Ectodermal cell (in vitro differentiated cells): ENCODE results near the gene SEZ6.
"Not testable (repeated sequence)": the region's sequence is repeated elsewhere in the genome, so short reads cannot be mapped to it uniquely, and the experiment has no call there.

ENCODE experiments used
- H3K27ac ChIP-seq: 2 replicates; pipeline ENCODE4 v1.7.0; 2013; ENCODE audit warnings: mild to moderate bottlenecking, low read depth, low read length; ENCODE audit not compliant: insufficient read depth, poor library complexity, severe bottlenecking
- H3K27me3 ChIP-seq: 2 replicates; pipeline ENCODE4 v1.7.0; 2013; ENCODE audit warnings: mild to moderate bottlenecking, low read length; ENCODE audit not compliant: insufficient read depth, control insufficient read depth, poor library complexity, severe bottlenecking
- H3K36me3 ChIP-seq: one replicate; pipeline ENCODE4 v1.7.0; 2013; ENCODE audit warnings: low read length; ENCODE audit not compliant: control insufficient read depth, insufficient read depth
- H3K4me1 ChIP-seq: one replicate; pipeline ENCODE4 v1.7.0; 2013; ENCODE audit warnings: low read length; ENCODE audit not compliant: control insufficient read depth, insufficient read depth
- H3K4me3 ChIP-seq: 2 replicates; pipeline ENCODE4 v1.7.0; 2013; ENCODE audit warnings: low read depth, low read length, control low read depth; ENCODE audit not compliant: insufficient read depth
- H3K9me3 ChIP-seq: 2 replicates; pipeline ENCODE4 v1.7.0; 2013; ENCODE audit warnings: mild to moderate bottlenecking, low read length, moderate library complexity; ENCODE audit not compliant: control insufficient read depth
- WGBS, 2 experiments: methylation state at CpG; one replicate each; pipeline ENCODE4 v1.1.7; 2013; ENCODE audit warnings: missing lambda C conversion rate in 2 of 2; 5-methylcytosine and 5-hydroxymethylcytosine counted together

The SEZ6 gene

GRCh38 chr17:28935744-28936460, 69.9 kb downstream of the SEZ6 start:
- Histone ChIP-seq H3K27ac (no peak overlapping the region), H3K4me3 (no peak overlapping the region), H3K4me1 (peaks cover 46% of the 10 kb centered on the region), H3K27me3 (no peaks in the 10 kb centered on the region), H3K36me3 (no peaks in the 10 kb centered on the region), H3K9me3 (no peaks in the 10 kb centered on the region)
- 87 to 93% methylated on average over 7 to 8 of the region's 8 CpGs for WGBS, 2 experiments

- H3K4me3 ChIP-seq, H3K9me3 ChIP-seq, H3K36me3 ChIP-seq, H3K27ac ChIP-seq, H3K27me3 ChIP-seq: not testable (repeated sequence)
- peaks cover 32% of the 10 kb centered on the region for H3K4me1 ChIP-seq
- WGBS, 2 experiments: 93 to 95% methylated on average over 8 of the region's 8 CpGs
Measured at GRCh38 chr17:28934508-28934907, 71.3 kb downstream of the SEZ6 start.

- H3K27ac ChIP-seq: no peak overlapping the region
- peaks cover 5% of the 10 kb centered on the region for H3K36me3 ChIP-seq
- H3K27me3 ChIP-seq: no peaks in the 10 kb centered on the region
- H3K4me1 ChIP-seq: no peaks in the 10 kb centered on the region
- H3K9me3 ChIP-seq: no peaks in the 10 kb centered on the region
- WGBS, 2 experiments: 95 to 96% methylated on average over 2 of the region's 2 CpGs
- no peak overlapping the region for H3K4me3 ChIP-seq
Measured at GRCh38 chr17:28929787-28930186, 76.0 kb downstream of the SEZ6 start.

GRCh38 chr17:28928061-28928460, 77.8 kb downstream of the SEZ6 start:
- Histone ChIP-seq H3K4me3 (no peak overlapping the region), H3K4me1 (no peaks in the 10 kb centered on the region), H3K27ac (no peak overlapping the region), H3K27me3 (no peaks in the 10 kb centered on the region), H3K36me3 (peaks cover 13% of the 10 kb centered on the region), H3K9me3 (no peaks in the 10 kb centered on the region)
- 94 to 99% methylated on average over 2 of the region's 2 CpGs for WGBS, 2 experiments

- Histone ChIP-seq H3K27me3 (no peaks in the 10 kb centered on the region), H3K27ac (no peak overlapping the region), H3K9me3 (no peaks in the 10 kb centered on the region), H3K4me1 (no peaks in the 10 kb centered on the region), H3K4me3 (no peak overlapping the region), H3K36me3 (peaks cover 22% of the 10 kb centered on the region)
- WGBS, 2 experiments: 93 to 96% methylated on average over 4 of the region's 4 CpGs
Measured at GRCh38 chr17:28926786-28927185, 79.0 kb downstream of the SEZ6 start.

- Histone ChIP-seq H3K4me1 (no peaks in the 10 kb centered on the region), H3K27me3 (no peaks in the 10 kb centered on the region), H3K4me3 (no peak overlapping the region), H3K27ac (no peak overlapping the region), H3K36me3 (peaks cover 26% of the 10 kb centered on the region), H3K9me3 (no peaks in the 10 kb centered on the region)
- WGBS, 2 experiments: 94 to 98% methylated on average over 2 of the region's 2 CpGs
Measured at GRCh38 chr17:28926366-28926765, 79.5 kb downstream of the SEZ6 start.

- Histone ChIP-seq H3K4me3 (no peak overlapping the region), H3K27ac (no peak overlapping the region), H3K36me3 (peaks cover 30% of the 10 kb centered on the region), H3K9me3 (no peaks in the 10 kb centered on the region), H3K4me1 (no peaks in the 10 kb centered on the region), H3K27me3 (no peaks in the 10 kb centered on the region)
- WGBS, 2 experiments: 92 to 96% methylated on average over 2 of the region's 2 CpGs
Measured at GRCh38 chr17:28925912-28926365, 79.9 kb downstream of the SEZ6 start.

GRCh38 chr17:28920201-28920600, 85.6 kb downstream of the SEZ6 start:
- no peaks in the 10 kb centered on the region for H3K9me3 ChIP-seq
- H3K36me3 ChIP-seq: peaks cover 75% of the 10 kb centered on the region
- H3K4me3 ChIP-seq: no peak overlapping the region
- H3K4me1 ChIP-seq: no peaks in the 10 kb centered on the region
- no peak overlapping the region for H3K27ac ChIP-seq
- H3K27me3 ChIP-seq: no peaks in the 10 kb centered on the region

- H3K9me3 ChIP-seq: no peaks in the 10 kb centered on the region
- H3K27ac ChIP-seq: no peak overlapping the region
- no peaks in the 10 kb centered on the region for H3K4me1 ChIP-seq
- H3K36me3 ChIP-seq: peaks cover 75% of the 10 kb centered on the region
- 91 to 95% methylated on average over 2 of the region's 2 CpGs for WGBS, 2 experiments
- H3K27me3 ChIP-seq: no peaks in the 10 kb centered on the region
- H3K4me3 ChIP-seq: no peak overlapping the region
Measured at GRCh38 chr17:28918295-28918694, 87.5 kb downstream of the SEZ6 start.

GRCh38 chr17:28917465-28917864, 88.4 kb downstream of the SEZ6 start:
- no peaks in the 10 kb centered on the region for H3K4me1 ChIP-seq
- peaks cover 80% of the 10 kb centered on the region for H3K36me3 ChIP-seq
- no peak overlapping the region for H3K27ac ChIP-seq

More at GRCh38 chr17:28917465-28917864, 88.4 kb downstream of the SEZ6 start:
- WGBS, 2 experiments: 95 to 96% methylated on average over 5 of the region's 5 CpGs
- Histone ChIP-seq H3K9me3 (no peaks in the 10 kb centered on the region), H3K4me3 (no peak overlapping the region), H3K27me3 (no peaks in the 10 kb centered on the region)
